ENCODE data around the gene NLGN2. TPM values are rescaled to one million over a fixed set of nuclear protein-coding genes. Genes with fewer than 3 reads are reported as not detected.

Gene NLGN2
- total and polyA plus RNA-seq, 9 donors = 11.4 to 76.2 (median 49.4) TPM

- Histone ChIP-seq H3K27me3 (no peaks in the 10 kb centered on the region), H3K36me3 (no peaks in the 10 kb centered on the region), H3K27ac (no peak overlapping the region), H3K4me3 (no peak overlapping the region), H3K9me3 (no peaks in the 10 kb centered on the region), H3K4me1 (ENCODE audit: insufficient read depth) (no peaks in the 10 kb centered on the region)
- no peak for DNase-seq
- intact Hi-C loops (cut with DNase I) = no loop called here
- no peak for TF ChIP-seq EP300 (IDR thresholded peaks at IDR 0.05)
- TF ChIP-seq POLR2A (IDR thresholded peaks at IDR 0.05) = no peak
- TF ChIP-seq CTCF (IDR thresholded peaks at IDR 0.05) = no peak
- WGBS, 3 donors = 89 to 92% (median 91%) methylated on average over 26 to 29 of the region's 29 CpGs
These were observed 19.3 kb downstream of the NLGN2 start for GRCh38 chr17:7426896-7427489.

- H3K9me3 ChIP-seq = no peaks in the 10 kb centered on the region
- TF ChIP-seq EP300 (IDR thresholded peaks at IDR 0.05) (no peak), POLR2A (IDR thresholded peaks at IDR 0.05) (no peak), CTCF (IDR thresholded peaks at IDR 0.05) (no peak)
- H3K36me3 ChIP-seq = no peaks in the 10 kb centered on the region
- intact Hi-C loops (cut with DNase I) = no loop called here
- no peaks in the 10 kb centered on the region for H3K27me3 ChIP-seq
- no peak overlapping the region for H3K27ac ChIP-seq
- H3K4me1 ChIP-seq (ENCODE audit: insufficient read depth) = no peaks in the 10 kb centered on the region
- no peak overlapping the region for H3K4me3 ChIP-seq
- DNase-seq = no peak
- WGBS, 3 donors = 79 to 88% (median 82%) methylated on average over 7 of the region's 7 CpGs
These were observed 19.9 kb downstream of the NLGN2 start for GRCh38 chr17:7427549-7427948.

- WGBS, 3 donors = 54 to 60% (median 56%) methylated on average over 5 of the region's 5 CpGs
- H3K27ac ChIP-seq = no peak within 1 kb of the TSS
- H3K9me3 ChIP-seq = no peaks in the 10 kb centered on the region
- TF ChIP-seq CTCF (IDR thresholded peaks at IDR 0.05) (no peak), POLR2A (IDR thresholded peaks at IDR 0.05) (no peak), EP300 (IDR thresholded peaks at IDR 0.05) (no peak)
- intact Hi-C loops (cut with DNase I) = no loop called here
- H3K27me3 ChIP-seq = no peaks in the 10 kb centered on the region
- H3K36me3 ChIP-seq = no peaks in the 10 kb centered on the region
- H3K4me1 ChIP-seq (ENCODE audit: insufficient read depth) = no peaks in the 10 kb centered on the region
- H3K4me3 ChIP-seq = no peak within 1 kb of the TSS
- no peak for DNase-seq
These were observed 20.9 kb downstream of the NLGN2 start, which contains the start of gene SPEM3 for GRCh38 chr17:7428557-7428956. TSS of gene SPEM3 (plus strand) at chr17:7428857. CDS start at chr17:7428903, 46 bp downstream.

GRCh38 chr17:7429722-7430121 lies 22.1 kb downstream of the NLGN2 start:
- TF ChIP-seq CTCF (IDR thresholded peaks at IDR 0.05) (no peak), EP300 (IDR thresholded peaks at IDR 0.05) (no peak), POLR2A (IDR thresholded peaks at IDR 0.05) (no peak)
- Histone ChIP-seq H3K27me3 (no peaks in the 10 kb centered on the region), H3K9me3 (no peaks in the 10 kb centered on the region), H3K27ac (no peak overlapping the region), H3K4me1 (ENCODE audit: insufficient read depth) (no peaks in the 10 kb centered on the region), H3K36me3 (no peaks in the 10 kb centered on the region), H3K4me3 (no peak overlapping the region)
- no peak for DNase-seq
- intact Hi-C loops (cut with DNase I) = loop anchor here in 2 of 4 donors (10.0 kb wide), 1 partner anchor 75 kb away; the partner anchor contains the start of genes KCTD11 (in 2 of the 2) and TMEM95 (in 2 of the 2)
- WGBS, 3 donors = 89 to 90% (median 90%) methylated on average over 10 of the region's 10 CpGs
